A549 (cell line): ENCODE results near the gene EAF2. TPM values are rescaled to one million over a fixed set of nuclear protein-coding genes. Genes with fewer than 3 reads are reported as not detected.

Experiments
- ATAC-seq, 2 experiments: fragments of 200-7000 bp in 1 of 2; fragments of >200 bp in 1 of 2; cut with Nextera tagmentation in 1 of 2; cut with Tn5 transposase in 1 of 2; 3 replicates each; pipeline versions ENCODE4 v1.8.0 to v1.9.1; 2018 to 2020; ENCODE audit warnings: mild to moderate bottlenecking in 1 of 2, moderate library complexity in 1 of 2
- CTCF ChIA-PET: fragments of 300-600 bp; sonication (Branson Sonifier 250); formaldehyde crosslinking; extraction: SDS; loops from one replicate; lab custom pipeline; 2021; ENCODE audit warnings: antibody characterized with exemption, inconsistent platforms; lab: Yijun Ruan, JAX
- POLR2A ChIA-PET: fragments of 350-600 bp; formaldehyde crosslinking; extraction: SDS; loops from one replicate; lab custom pipeline; 2021; ENCODE audit warnings: antibody characterized with exemption, inconsistent platforms; lab: Yijun Ruan, JAX
- DNase-seq, 2 experiments: peaks; one replicate each; pipeline versions ENCODE4 v3.0.0 to v3.0.0-alpha.2; 2011 to 2016; ENCODE audit warnings: low read depth in 1 of 2, low spot score in 1 of 2
- FAIRE-seq: peaks from 2 replicates; lab custom pipeline; 2011; peaks lifted over from hg19 to GRCh38; lab: Jason Lieb, UNC
- H3K27ac ChIP-seq, 2 experiments: fragments of >200 bp; sonication (Bioruptor Twin); formaldehyde crosslinking; 3 replicates each; pipeline ENCODE4 v1.5.1; 2016 to 2017
- H3K4me1 ChIP-seq: fragments of >200 bp; sonication (Bioruptor Twin); formaldehyde crosslinking; 3 replicates; pipeline ENCODE4 v1.6.1; 2016
- H3K4me2 ChIP-seq: fragments of >200 bp; sonication (Bioruptor Twin); formaldehyde crosslinking; 3 replicates; pipeline ENCODE4 v1.6.1; 2016
- H3K4me3 ChIP-seq: fragments of >200 bp; sonication (Bioruptor Twin); formaldehyde crosslinking; 3 replicates; pipeline ENCODE4 v1.5.1; 2016
- H3K9me3 ChIP-seq: fragments of >200 bp; sonication (Bioruptor Twin); formaldehyde crosslinking; 3 replicates; pipeline ENCODE4 v1.6.1; 2016
- ATOH8 ChIP-seq: fragments of 250-450 bp; sonication (Bioruptor Pico); IDR thresholded peaks from 2 replicates; pipeline ENCODE4 v1.5.0; 2020; ENCODE audit warnings: low read depth, mild to moderate bottlenecking, moderate library complexity
- BHLHE40 ChIP-seq: IDR thresholded peaks from 2 replicates; pipeline ENCODE4 v1.6.1; 2012; ENCODE audit warnings: low read depth, low read length, inconsistent platforms
- CBX2 ChIP-seq: fragments of 200-600 bp; sonication (generic); IDR thresholded peaks from 2 replicates; pipeline ENCODE4 v1.6.1; 2016; ENCODE audit warnings: low read depth, mild to moderate bottlenecking, borderline replicate concordance
- CBX8 ChIP-seq: fragments of 200-600 bp; sonication (generic); IDR thresholded peaks from 2 replicates; pipeline ENCODE4 v1.6.1; 2016
- CTCF ChIP-seq: fragments of >200 bp; sonication (Bioruptor Twin); formaldehyde crosslinking; IDR thresholded peaks from 3 replicates; pipeline ENCODE4 v1.5.1; 2016
- FOSL2 ChIP-seq, 2 experiments: fragments of 450-650 bp in 1 of 2; fragments of >200 bp in 1 of 2; sonication (Bioruptor Twin) in 1 of 2; formaldehyde crosslinking; IDR thresholded peaks; 2 replicates each; pipeline versions ENCODE4 v1.5.0 to v1.6.1; 2016 to 2020; ENCODE audit warnings: mild to moderate bottlenecking in 1 of 2, moderate library complexity in 1 of 2
- GATA3 ChIP-seq: IDR thresholded peaks from 2 replicates; pipeline ENCODE4 v1.6.1; 2012; ENCODE audit warnings: borderline replicate concordance
- HMGXB4 ChIP-seq: fragments of 250-450 bp; sonication (Bioruptor Pico); IDR thresholded peaks from 2 replicates; pipeline ENCODE4 v1.5.0; 2021; ENCODE audit warnings: mild to moderate bottlenecking, moderate library complexity, borderline replicate concordance
- HOXA7 ChIP-seq: fragments of 250-450 bp; sonication (Bioruptor Pico); IDR thresholded peaks from 2 replicates; pipeline ENCODE4 v1.5.0; 2020; ENCODE audit warnings: mild to moderate bottlenecking, moderate library complexity
- MAZ ChIP-seq: fragments of 150-350 bp; IDR thresholded peaks from 2 replicates; pipeline ENCODE4 v1.6.1; 2014; ENCODE audit warnings: antibody characterized with exemption, low read depth, low read length, borderline replicate concordance
- NFE2L2 ChIP-seq: fragments of 150-350 bp; conservative IDR thresholded peaks from 2 replicates; pipeline ENCODE4 v1.6.1; 2014; ENCODE audit warnings: low read length
- PHF8 ChIP-seq: fragments of 200-600 bp; sonication (generic); IDR thresholded peaks from 2 replicates; pipeline ENCODE4 v1.6.1; 2016; ENCODE audit warnings: low read depth, mild to moderate bottlenecking, antibody characterized with exemption, moderate library complexity, borderline replicate concordance
- POLR2A ChIP-seq: IDR thresholded peaks from 2 replicates; pipeline ENCODE4 v1.6.1; 2012; ENCODE audit warnings: mild to moderate bottlenecking, low read length
- RCOR1 ChIP-seq: fragments of 150-350 bp; IDR thresholded peaks from 2 replicates; pipeline ENCODE4 v1.6.1; 2014; ENCODE audit warnings: antibody characterized with exemption, low read length, low read depth
- RNF2 ChIP-seq: fragments of 200-600 bp; sonication (generic); IDR thresholded peaks from 2 replicates; pipeline ENCODE4 v1.6.1; 2016; ENCODE audit warnings: low read depth, mild to moderate bottlenecking, antibody characterized with exemption, moderate library complexity, borderline replicate concordance
- SREBF2 ChIP-seq: fragments of 450-650 bp; IDR thresholded peaks from 2 replicates; pipeline ENCODE4 v1.6.1; 2014; ENCODE audit warnings: mild to moderate bottlenecking, moderate library complexity
- USF2 ChIP-seq: fragments of 450-650 bp; IDR thresholded peaks from 2 replicates; pipeline ENCODE4 v1.6.1; 2014; ENCODE audit warnings: antibody characterized with exemption
- ZC3H11A ChIP-seq: fragments of 450-650 bp; IDR thresholded peaks from 2 replicates; pipeline ENCODE4 v1.6.1; 2014; ENCODE audit warnings: antibody characterized with exemption, mild to moderate bottlenecking
- ZFP36 ChIP-seq: fragments of 450-650 bp; IDR thresholded peaks from 2 replicates; pipeline ENCODE4 v1.6.1; 2014; ENCODE audit warnings: borderline replicate concordance; ENCODE audit not compliant: partially characterized antibody
- WGBS: methylation state at CpG from one replicate; pipeline ENCODE4 v1.1.6; 2017; ENCODE audit errors: missing lambda C conversion rate; 5-methylcytosine and 5-hydroxymethylcytosine counted together
- polyA plus RNA-seq, 4 experiments: library from polyadenylated mRNA; depleted of rRNA in 3 of 4; stranded (reverse); fragments of >200 nt; fragmentation: RNase III in 1 of 4; extraction: RNeasy Plus Mini Kit Qiagen cat#74134 plus additional on column Dnase treatment in 1 of 4; gene quantifications; 2 replicates in 3 of 4; 3 replicates in 1 of 4; pipeline ENCODE4 v1.2.3, GENCODE V29; 2011 to 2017
- TF ChIP-seq, protein P1 (sequence below): fragments of 200-600 bp; sonication (generic); IDR thresholded peaks from 2 replicates; pipeline ENCODE4 v1.6.1; 2016; ENCODE audit warnings: antibody characterized with exemption, mild to moderate bottlenecking, moderate library complexity

Gene EAF2
- polyA plus RNA-seq, 2 of the 4 experiments (the other 2 are of a cell fraction), result 4.3 to 7.4 TPM

GRCh38 chr3:121796970-121797369, 38.0 kb upstream of the EAF2 start:
- Histone ChIP-seq H3K9me3 (no peaks in the 10 kb centered on the region), H3K4me1 (no peaks in the 10 kb centered on the region), H3K4me2 (no peak overlapping the region), H3K4me3 (no peak overlapping the region), H3K27ac (no peak overlapping the region)
- no peak for DNase-seq
- no peak for FAIRE-seq
- WGBS, result 51% methylated on average over 1 of the region's 1 CpG
- TF ChIP-seq FOSL2 (IDR thresholded peaks at IDR 0.05) (no peak), FOSL2 (CRISPR knock-in tag; IDR thresholded peaks at IDR 0.05) (no peak), ZC3H11A (no peak), BHLHE40 (no peak)
- no peak for ATAC-seq
- ChIA-PET CTCF (no interaction called here), POLR2A (no interaction called here)

GRCh38 chr3:121800906-121801305, 34.1 kb upstream of the EAF2 start:
- DNase-seq (no peak), ATAC-seq (no peak), FAIRE-seq (no peak)
- Histone ChIP-seq H3K27ac (no peak overlapping the region), H3K9me3 (no peaks in the 10 kb centered on the region), H3K4me3 (no peak overlapping the region), H3K4me1 (no peaks in the 10 kb centered on the region), H3K4me2 (no peak overlapping the region)
- CTCF ChIA-PET, result no interaction called here
- no peak for TF ChIP-seq HOXA7
- no peak for TF ChIP-seq HMGXB4 (CRISPR knock-in tag)
- no peak for TF ChIP-seq ATOH8 (CRISPR knock-in tag)
- TF ChIP-seq PHF8, result no peak
- no peak for TF ChIP-seq SREBF2
- TF ChIP-seq RNF2, result no peak
- no peak for TF ChIP-seq FOSL2 (IDR thresholded peaks at IDR 0.05)
- TF ChIP-seq FOSL2 (CRISPR knock-in tag; IDR thresholded peaks at IDR 0.05), result no peak
- TF ChIP-seq CTCF, result no peak
- TF ChIP-seq CBX8, result no peak
- TF ChIP-seq BHLHE40, result no peak
- TF ChIP-seq, protein P1, sequence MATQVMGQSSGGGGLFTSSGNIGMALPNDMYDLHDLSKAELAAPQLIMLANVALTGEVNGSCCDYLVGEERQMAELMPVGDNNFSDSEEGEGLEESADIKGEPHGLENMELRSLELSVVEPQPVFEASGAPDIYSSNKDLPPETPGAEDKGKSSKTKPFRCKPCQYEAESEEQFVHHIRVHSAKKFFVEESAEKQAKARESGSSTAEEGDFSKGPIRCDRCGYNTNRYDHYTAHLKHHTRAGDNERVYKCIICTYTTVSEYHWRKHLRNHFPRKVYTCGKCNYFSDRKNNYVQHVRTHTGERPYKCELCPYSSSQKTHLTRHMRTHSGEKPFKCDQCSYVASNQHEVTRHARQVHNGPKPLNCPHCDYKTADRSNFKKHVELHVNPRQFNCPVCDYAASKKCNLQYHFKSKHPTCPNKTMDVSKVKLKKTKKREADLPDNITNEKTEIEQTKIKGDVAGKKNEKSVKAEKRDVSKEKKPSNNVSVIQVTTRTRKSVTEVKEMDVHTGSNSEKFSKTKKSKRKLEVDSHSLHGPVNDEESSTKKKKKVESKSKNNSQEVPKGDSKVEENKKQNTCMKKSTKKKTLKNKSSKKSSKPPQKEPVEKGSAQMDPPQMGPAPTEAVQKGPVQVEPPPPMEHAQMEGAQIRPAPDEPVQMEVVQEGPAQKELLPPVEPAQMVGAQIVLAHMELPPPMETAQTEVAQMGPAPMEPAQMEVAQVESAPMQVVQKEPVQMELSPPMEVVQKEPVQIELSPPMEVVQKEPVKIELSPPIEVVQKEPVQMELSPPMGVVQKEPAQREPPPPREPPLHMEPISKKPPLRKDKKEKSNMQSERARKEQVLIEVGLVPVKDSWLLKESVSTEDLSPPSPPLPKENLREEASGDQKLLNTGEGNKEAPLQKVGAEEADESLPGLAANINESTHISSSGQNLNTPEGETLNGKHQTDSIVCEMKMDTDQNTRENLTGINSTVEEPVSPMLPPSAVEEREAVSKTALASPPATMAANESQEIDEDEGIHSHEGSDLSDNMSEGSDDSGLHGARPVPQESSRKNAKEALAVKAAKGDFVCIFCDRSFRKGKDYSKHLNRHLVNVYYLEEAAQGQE, result no peak
- no peak for TF ChIP-seq USF2
- TF ChIP-seq ZFP36, result no peak
- TF ChIP-seq GATA3, result no peak
- TF ChIP-seq CBX2, result no peak
- TF ChIP-seq POLR2A, result no peak
- TF ChIP-seq ZC3H11A, result no peak
- TF ChIP-seq RCOR1, result no peak
- no peak for TF ChIP-seq NFE2L2
- TF ChIP-seq MAZ, result no peak
- POLR2A ChIA-PET, result no interaction called here
